Coronary artery (tissue), 2 donors: ENCODE measurements around the gene TMEM117.

Experiments
- DNase-seq: peaks from one replicate; pipeline ENCODE4 v3.0.0-alpha.2; 2017; ENCODE audit warnings: low spot score
- H3K27ac ChIP-seq, 2 donors: fragments of 200-600 bp; sonication (generic); one replicate each; pipeline ENCODE4 v1.5.1; 2016 to 2019
- H3K4me3 ChIP-seq: fragments of 200-600 bp; sonication (generic); 2 replicates; pipeline ENCODE4 v1.5.1; 2016; ENCODE audit warnings: mild to moderate bottlenecking, moderate library complexity
- TF ChIP-seq, protein P1 (sequence below): fragments of 200-600 bp; sonication (generic); IDR thresholded peaks from one replicate; pipeline ENCODE4 v1.5.1; 2019; ENCODE audit warnings: antibody characterized with exemption

The TMEM117 gene

DNA sequence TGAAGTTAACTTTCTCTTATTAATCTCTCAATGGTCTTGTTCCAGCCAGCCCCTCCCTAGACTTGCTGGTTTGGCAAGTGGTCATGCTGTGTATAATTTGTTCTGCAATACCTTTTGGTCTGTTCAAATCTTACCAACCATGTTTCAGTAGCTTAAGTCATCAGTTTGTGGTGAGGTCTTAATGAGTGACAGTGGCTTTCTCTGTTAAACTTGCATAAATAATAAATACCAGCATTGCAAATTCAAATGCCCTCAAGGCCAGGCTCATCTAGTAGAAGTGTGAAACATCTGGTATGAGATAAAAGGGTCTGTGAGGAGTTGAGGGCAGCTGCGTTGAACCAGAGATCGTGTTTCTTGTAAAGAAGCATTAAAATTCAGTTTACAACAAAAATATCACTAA lies 319.5 kb downstream of the TMEM117 start:
- no peak overlapping the region for H3K27ac ChIP-seq
- TF ChIP-seq, protein P1, sequence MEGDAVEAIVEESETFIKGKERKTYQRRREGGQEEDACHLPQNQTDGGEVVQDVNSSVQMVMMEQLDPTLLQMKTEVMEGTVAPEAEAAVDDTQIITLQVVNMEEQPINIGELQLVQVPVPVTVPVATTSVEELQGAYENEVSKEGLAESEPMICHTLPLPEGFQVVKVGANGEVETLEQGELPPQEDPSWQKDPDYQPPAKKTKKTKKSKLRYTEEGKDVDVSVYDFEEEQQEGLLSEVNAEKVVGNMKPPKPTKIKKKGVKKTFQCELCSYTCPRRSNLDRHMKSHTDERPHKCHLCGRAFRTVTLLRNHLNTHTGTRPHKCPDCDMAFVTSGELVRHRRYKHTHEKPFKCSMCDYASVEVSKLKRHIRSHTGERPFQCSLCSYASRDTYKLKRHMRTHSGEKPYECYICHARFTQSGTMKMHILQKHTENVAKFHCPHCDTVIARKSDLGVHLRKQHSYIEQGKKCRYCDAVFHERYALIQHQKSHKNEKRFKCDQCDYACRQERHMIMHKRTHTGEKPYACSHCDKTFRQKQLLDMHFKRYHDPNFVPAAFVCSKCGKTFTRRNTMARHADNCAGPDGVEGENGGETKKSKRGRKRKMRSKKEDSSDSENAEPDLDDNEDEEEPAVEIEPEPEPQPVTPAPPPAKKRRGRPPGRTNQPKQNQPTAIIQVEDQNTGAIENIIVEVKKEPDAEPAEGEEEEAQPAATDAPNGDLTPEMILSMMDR: no peak
- no peak overlapping the region for H3K4me3 ChIP-seq
- no peak for DNase-seq

DNA sequence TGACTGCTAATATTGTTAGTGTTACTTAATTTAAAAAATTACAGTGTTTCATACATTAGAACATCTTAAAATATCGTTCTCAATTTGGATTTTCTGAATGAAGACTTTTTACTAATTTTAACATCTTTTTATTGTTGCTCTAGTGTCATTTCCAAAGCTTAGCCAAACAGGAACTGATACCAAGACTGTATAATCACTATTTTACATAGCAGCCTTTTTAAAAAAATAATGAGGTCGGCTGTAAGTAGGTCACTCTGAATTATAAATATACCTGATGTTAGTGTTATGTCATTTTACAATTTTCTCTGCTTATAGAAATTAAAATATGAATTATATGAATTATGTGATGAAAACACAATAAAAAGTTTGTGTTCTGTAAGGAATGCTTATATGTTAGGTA lies 321.5 kb downstream of the TMEM117 start:
- DNase-seq: no peak
- Histone ChIP-seq H3K4me3 (no peak overlapping the region), H3K27ac (no peak overlapping the region)
- TF ChIP-seq, protein P1: no peak

DNA sequence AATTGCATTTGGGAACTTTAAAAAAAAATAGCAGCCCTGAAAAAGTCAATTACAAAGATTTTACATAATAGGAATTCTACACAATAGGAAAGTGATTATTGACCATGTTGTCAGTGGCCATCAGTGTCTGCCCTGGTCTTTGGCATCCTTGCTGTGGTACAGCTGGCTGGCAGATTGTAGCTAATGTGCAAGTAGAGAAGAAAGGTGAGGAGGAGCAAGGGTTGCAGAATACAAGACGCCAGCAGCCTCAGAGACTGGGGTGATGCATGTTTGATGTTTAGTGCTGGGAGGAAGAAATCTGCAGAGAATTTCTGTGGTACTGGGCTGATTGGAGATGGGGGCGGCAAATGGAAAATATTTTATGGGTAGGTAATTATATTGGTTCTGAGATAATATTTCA lies 322.9 kb downstream of the TMEM117 start:
- no peak overlapping the region for H3K4me3 ChIP-seq
- TF ChIP-seq, protein P1: no peak
- no peak overlapping the region for H3K27ac ChIP-seq
- no peak for DNase-seq

DNA sequence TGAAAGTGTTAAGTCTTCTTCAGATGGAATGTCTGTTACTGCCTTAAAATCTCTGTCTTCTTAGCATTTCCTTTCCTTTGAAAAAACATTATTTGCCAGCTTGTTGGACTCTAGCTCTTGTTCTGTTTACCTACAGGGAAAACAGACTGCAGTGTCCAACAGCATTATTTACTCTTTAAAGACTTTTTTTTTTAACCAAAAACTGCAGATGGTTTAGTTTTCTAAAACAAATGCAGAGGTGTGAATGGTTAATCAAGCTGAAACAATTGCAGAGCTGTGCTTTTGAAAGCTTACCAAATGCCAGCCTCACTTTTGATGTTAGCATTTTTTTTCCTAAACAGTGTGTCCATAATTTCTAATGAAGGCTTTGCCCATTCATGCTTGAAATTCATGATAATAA lies 323.3 kb downstream of the TMEM117 start:
- no peak for DNase-seq
- no peak overlapping the region for H3K4me3 ChIP-seq
- no peak overlapping the region for H3K27ac ChIP-seq
- TF ChIP-seq, protein P1: no peak

DNA sequence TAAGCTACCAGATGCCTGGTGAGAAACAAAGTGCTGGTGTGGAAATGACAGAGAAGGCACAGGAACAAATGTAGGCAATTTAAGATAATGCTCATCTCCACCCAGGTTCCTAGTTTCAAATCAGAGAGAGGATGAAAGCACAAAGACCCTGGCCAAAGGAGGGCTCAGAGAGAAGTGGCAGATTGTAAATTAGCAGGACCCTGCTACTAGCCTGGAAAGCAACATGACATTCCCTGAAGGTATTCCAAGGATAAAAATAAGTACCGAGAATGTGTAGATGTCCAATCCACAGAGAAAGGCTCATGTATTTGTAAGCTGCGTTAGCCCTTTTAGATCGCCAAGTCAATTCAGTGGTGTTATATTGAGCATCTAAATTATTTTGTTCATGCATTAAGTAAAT lies 324.0 kb downstream of the TMEM117 start:
- Histone ChIP-seq H3K4me3 (no peak overlapping the region), H3K27ac (no peak overlapping the region)
- TF ChIP-seq, protein P1: no peak
- no peak for DNase-seq

DNA sequence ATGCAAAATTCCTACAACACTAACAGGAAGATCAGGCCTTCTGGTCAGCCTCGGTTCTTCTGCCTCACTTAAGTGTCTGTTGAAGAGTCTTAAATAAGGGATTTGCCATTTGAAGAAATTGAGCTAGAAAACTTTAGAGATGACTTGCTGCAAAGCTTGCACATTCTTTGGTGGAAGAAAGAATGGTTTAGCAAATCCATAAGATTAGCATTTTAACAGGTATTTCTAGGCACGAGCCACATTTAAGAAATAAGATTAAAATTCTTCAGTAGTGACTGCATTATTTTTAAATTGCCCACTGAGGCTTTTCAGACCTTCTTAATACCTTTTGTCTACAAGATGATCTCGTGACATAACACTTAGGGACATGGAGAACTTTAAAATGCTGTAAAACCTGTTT lies 327.1 kb downstream of the TMEM117 start:
- DNase-seq: no peak

DNA sequence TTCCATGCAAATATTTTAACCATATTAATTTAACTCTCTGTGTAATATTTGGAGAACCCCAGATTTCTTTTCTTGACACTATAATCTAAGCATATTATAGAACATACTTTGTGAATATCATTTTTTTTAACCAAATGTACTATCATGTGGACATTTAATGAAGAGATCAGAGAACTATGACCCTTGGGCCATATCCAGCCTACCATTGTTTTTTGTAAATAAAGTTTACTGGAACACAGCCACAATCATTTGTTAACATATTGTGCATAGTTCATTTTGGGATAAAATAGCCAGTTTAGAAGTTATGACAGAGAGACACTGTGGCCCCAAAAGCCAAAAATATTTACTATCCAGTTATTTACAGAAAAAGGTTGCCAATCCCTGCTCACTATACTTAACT lies 338.2 kb downstream of the TMEM117 start:
- TF ChIP-seq, protein P1: no peak
- Histone ChIP-seq H3K4me3 (no peak overlapping the region), H3K27ac (no peak overlapping the region)
- no peak for DNase-seq

More for the DNA sequence above, 327.1 kb downstream of the TMEM117 start:
- no peak overlapping the region for H3K4me3 ChIP-seq
- H3K27ac ChIP-seq: no peak overlapping the region
- TF ChIP-seq, protein P1: no peak
